Stimulated activated CD8-positive, alpha-beta memory T cell treated with anti-CD3 and anti-CD28 coated beads, Interleukin-15, amount 100 ng/mL, for 48 hours (primary cell): Measurements from ENCODE around the gene SLCO1B3.

Experiments
- DNase-seq, 2 donors: peaks; one replicate each; pipeline ENCODE4 v3.0.0-alpha.2; 2020; ENCODE audit warnings: low read depth in 2 of 2

SLCO1B3 gene

DNA sequence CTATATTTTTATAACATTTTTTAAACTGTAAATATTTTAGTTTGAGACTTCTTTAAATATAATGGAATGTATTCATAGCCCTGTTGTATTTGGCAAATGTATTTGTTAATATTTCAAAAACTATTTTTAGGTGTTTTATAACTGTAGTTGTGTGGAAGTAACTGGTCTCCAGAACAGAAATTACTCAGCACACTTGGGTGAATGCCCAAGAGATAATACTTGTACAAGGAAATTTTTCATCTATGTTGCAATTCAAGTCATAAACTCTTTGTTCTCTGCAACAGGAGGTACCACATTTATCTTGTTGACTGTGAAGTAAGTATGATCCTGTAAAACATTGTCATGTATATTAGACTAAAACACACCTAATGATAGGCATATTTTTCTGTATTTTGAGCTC lies 72.8 kb downstream of the SLCO1B3 start:
- no peak for DNase-seq

DNA sequence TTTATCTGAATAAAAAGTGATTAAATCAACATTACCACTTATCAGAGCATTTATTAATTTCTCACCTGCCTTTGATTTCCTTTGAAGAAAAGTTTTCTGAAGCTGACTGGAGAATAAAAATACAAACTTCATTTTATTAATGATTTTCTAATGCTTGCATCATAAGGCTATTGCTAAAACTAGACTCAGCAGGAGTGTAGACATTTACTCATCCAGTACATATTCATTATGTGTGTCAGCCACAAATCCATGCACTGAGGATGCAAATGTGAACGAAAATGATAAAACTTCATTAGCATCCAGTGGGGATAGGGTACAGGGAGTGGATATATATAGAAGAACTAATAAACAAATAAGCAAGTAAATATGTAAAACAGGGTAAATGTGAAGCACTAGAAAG lies 74.6 kb downstream of the SLCO1B3 start:
- no peak for DNase-seq

DNA sequence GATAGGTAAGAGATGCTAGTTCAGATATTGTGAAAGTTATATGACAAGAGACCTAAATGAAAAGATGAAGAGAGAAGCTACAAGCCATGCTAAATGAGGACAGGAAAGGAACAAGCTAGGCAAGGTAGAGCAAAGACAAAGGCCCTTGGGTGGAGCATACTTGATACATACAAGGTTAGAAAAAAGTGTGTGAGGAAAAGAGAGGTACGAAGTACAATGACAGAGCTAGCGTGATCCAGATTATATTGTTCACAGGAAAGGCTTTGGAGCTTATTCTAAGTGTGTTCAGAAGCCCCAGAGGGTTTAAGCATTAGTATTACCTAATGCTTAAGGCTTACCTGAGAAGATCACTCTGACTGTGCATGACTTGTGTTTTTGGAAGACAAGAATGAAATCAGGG lies 75.0 kb downstream of the SLCO1B3 start:
- no peak for DNase-seq

DNA sequence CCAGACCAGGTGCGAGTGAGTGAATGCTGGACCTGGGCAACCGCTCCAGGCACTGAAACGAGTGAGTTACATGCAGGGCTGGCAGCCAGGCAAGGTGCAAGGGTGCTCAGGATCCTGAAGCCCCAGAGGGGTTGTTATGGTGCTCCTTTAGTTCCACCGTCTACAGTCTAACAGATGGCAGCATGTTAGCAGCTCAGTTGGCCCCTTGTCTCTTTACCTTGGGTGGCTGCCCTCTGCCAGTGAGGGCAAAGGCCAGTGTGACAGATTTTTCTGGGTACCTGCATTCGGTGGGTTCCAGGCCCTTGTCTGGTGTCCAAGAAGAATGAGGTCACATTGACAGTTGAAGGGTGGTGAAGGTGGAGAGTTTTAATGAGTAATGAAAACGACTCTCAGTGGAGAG lies 106.8 kb downstream of the SLCO1B3 start:
- no peak for DNase-seq

DNA sequence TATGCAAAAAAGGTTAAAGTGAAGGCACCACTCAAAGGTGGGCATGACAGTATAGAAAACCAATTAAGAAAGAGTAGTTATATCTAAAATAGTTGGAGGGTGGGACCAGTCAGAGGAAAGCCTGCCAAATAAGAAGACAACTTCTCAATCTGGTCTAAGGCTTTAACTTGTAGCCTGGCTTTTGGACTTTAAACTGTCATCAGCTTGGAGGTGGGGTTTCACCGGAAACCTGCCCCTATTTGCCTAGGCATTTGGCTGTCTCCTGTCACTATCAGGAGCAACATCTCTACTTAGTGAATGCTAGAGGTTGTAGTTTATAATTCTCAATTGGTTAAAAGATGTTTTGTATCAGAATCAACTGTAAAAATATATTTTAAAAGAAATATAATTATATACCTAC lies 107.3 kb downstream of the SLCO1B3 start:
- no peak for DNase-seq

DNA sequence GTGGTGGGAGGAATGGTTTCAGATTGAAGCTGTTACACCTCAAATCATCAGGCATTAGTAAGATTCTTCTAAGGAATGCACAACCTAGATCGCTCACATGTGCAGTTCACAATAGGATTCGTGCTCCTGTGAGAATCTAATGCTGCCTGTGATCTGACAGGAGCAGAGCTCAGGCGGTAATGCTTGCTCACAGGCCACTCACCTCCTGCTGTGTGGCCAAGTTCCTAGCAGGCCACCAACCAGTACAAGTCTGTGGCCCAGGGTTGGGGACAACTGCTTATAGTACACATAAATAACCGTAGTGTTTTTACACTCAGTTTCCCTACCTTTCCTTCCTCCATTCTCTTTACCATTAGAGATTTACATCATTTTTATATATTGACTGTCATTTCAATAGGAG lies 121.4 kb downstream of the SLCO1B3 start:
- DNase-seq, result no peak

DNA sequence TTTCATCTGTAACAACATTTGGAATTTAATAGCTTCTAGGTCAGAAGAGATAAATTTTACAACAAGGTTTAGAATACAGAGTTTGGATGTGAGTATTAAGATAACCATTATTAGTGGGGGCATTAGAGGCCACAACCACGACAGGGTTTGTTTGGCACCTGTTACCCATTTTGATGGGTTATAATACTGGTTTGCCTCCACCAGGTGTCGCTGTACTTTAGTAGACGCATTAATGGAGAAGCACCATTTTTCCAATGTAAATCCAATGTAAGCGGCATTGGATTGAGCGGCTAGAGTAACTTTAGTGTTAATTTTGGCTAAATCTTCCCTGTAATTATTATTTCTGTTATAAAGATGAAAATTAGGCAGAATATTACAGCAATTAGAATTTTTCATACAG lies 136.2 kb downstream of the SLCO1B3 start:
- DNase-seq, result no peak

DNA sequence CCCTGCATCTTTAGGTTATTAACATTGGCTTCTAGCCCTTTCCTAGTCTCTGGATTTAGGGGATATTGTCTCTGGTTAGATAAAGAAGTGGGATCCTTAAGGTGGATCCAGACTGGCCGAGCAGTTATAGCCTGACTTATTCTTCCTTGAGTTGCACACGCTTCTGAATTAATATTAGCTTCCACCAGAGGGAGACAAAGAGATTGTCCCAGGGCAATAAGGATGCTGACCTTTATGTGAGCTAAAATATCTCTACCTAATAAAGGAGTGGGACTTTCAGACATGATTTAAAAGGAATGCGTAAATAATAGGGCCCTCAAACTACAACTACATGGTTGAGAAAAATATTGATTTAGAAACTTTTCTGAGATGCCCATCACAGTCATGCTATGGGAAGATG lies 139.7 kb downstream of the SLCO1B3 start:
- DNase-seq, result no peak

DNA sequence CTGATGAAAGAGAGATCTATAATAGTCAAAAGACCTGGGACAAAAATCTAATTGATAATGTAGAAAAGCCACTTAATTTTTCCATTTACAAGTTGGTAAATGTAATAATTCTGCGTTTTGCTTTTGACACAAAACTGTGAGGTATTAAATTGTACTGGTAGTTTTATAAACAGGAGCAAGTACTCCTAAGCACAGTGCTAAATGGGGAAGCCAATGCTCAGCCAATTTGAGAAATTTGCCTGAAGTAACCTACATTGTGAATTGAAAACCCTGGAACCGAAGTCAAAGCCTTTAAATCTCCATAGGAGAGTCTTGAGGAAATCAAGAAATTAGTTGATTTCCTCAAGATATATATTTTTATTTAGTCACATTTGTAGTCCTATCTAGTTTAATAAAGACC lies 152.8 kb downstream of the SLCO1B3 start:
- no peak for DNase-seq

DNA sequence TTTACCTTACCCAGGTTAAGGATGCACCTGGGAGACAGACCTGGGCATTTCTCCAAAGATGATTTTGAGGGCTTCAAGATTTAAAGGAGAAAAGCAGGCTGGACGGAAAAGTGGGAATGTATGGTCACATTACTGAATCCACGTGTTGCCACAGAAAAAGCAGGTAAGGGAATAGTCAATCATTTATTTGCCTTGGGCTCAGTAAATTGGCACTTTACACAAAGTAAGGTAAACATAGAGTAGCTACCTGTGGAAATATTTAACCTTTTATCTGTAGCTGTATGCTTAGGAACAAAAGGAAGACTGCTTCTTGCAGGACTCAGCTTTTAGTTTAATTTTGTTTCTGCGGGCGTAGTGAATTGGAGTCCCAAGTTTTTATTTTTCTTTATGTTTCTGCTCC lies 153.3 kb downstream of the SLCO1B3 start:
- DNase-seq, result no peak
